GM12892 (cell line): Measurements from ENCODE around the gene AK8.

ENCODE experiments used
- POLR2A ChIP-seq: IDR thresholded peaks from 2 replicates; pipeline ENCODE4 v1.6.1; 2011; ENCODE audit warnings: low read depth, low read length, control low read depth
- POLR2AphosphoS5 ChIP-seq: IDR thresholded peaks from 2 replicates; pipeline ENCODE4 v1.6.1; 2011; ENCODE audit warnings: low read depth, low read length, control low read depth
- TAF1 ChIP-seq: IDR thresholded peaks from 2 replicates; pipeline ENCODE4 v1.6.1; 2011; ENCODE audit warnings: low read depth, mild to moderate bottlenecking, control low read depth, low read length, borderline replicate concordance

DNA sequence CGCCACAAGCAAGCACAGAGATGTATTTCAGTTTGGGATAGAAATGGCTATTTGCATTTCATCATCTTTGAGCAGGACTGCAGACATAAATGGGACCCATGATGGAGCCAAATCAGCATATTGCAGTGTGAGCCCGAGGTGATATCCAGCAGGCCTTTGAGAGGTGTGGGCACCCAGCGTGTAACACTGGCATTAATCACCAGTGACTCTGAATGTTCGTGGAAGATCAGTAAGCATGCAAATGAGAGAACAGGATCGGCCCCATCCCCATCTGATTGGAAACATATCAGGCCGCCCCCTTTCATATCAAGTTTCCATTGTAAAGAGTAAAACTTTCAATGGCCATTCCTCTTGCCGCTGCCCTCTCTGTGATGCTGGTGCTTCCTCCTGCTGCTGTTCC is 123.8 kb downstream of the AK8 start:
- TF ChIP-seq TAF1, result no peak
- no peak for TF ChIP-seq POLR2A
- TF ChIP-seq POLR2AphosphoS5, result no peak
